Ishikawa (cell line): Measurements from ENCODE around the gene GPR153.

ENCODE experiments used
- EGR1 ChIP-seq: IDR thresholded peaks from 2 replicates; pipeline ENCODE4 v1.6.1; 2012
- MAX ChIP-seq: IDR thresholded peaks from 2 replicates; pipeline ENCODE4 v1.6.1; 2012
- REST ChIP-seq: IDR thresholded peaks from 2 replicates; pipeline ENCODE4 v1.6.1; 2012; ENCODE audit warnings: low read depth, mild to moderate bottlenecking
- TAF1 ChIP-seq: IDR thresholded peaks from 2 replicates; pipeline ENCODE4 v1.6.1; 2012; ENCODE audit warnings: low read depth, mild to moderate bottlenecking
- TEAD4 ChIP-seq: IDR thresholded peaks from 2 replicates; pipeline ENCODE4 v1.6.1; 2012

GRCh38 chr1:6202256-6202655, 58.6 kb downstream of the GPR153 start:
- TF ChIP-seq TAF1 (no peak), REST (no peak), MAX (no peak), EGR1 (no peak), TEAD4 (no peak)
